Breast epithelium (tissue), 4 donors: ENCODE results near the gene CHMP1A. TPM values are rescaled to one million over a fixed set of nuclear protein-coding genes. Genes with fewer than 3 reads are reported as not detected.

ENCODE experiments used
- DNase-seq, 2 donors: peaks; one replicate each; pipeline ENCODE4 v3.0.0-alpha.2; 2019; ENCODE audit warnings: low spot score in 2 of 2
- H3K27ac ChIP-seq, 2 donors: fragments of 200-600 bp; sonication (generic) in 1 of 2; one replicate each; pipeline ENCODE4 v1.5.1; 2016 to 2019; ENCODE audit warnings: mild to moderate bottlenecking in 1 of 2
- H3K27me3 ChIP-seq, 2 donors: fragments of 200-600 bp; sonication (generic) in 1 of 2; one replicate each; pipeline versions ENCODE4 v1.5.1 to v1.6.0; 2017 to 2019; ENCODE audit warnings: control low read depth in 1 of 2, mild to moderate bottlenecking in 1 of 2
- H3K36me3 ChIP-seq: fragments of 200-600 bp; one replicate; pipeline ENCODE4 v1.5.1; 2019
- H3K4me1 ChIP-seq, 2 donors: fragments of 200-600 bp; sonication (generic); one replicate each; pipeline ENCODE4 v1.5.1; 2016 to 2019; ENCODE audit warnings: control low read depth in 1 of 2
- H3K4me3 ChIP-seq, 3 donors: fragments of 200-600 bp; sonication (generic); 1 replicate in 2 of 3; 2 replicates in 1 of 3; pipeline ENCODE4 v1.5.1; 2016 to 2019; ENCODE audit warnings: mild to moderate bottlenecking in 3 of 3, moderate library complexity in 2 of 3
- H3K9me3 ChIP-seq, 2 donors: fragments of 200-600 bp; sonication (generic) in 1 of 2; one replicate each; pipeline ENCODE4 v1.5.1; 2016 to 2019; ENCODE audit warnings: control low read depth in 1 of 2
- CTCF ChIP-seq, 3 donors: fragments of 450-650 bp; IDR thresholded peaks; one replicate each; pipeline ENCODE4 v1.5.1; 2016 to 2017; ENCODE audit warnings: antibody characterized with exemption in 3 of 3, mild to moderate bottlenecking in 3 of 3, moderate library complexity in 3 of 3
- POLR2A ChIP-seq: fragments of 450-650 bp; IDR thresholded peaks from one replicate; pipeline ENCODE4 v1.6.1; 2016; ENCODE audit warnings: antibody characterized with exemption, mild to moderate bottlenecking, moderate library complexity
- POLR2AphosphoS5 ChIP-seq, 3 donors: sonication (generic); formaldehyde crosslinking; IDR thresholded peaks; one replicate each; pipeline ENCODE4 v1.6.1; 2017; ENCODE audit warnings: antibody characterized with exemption in 3 of 3
- intact Hi-C: fragments of 100-400 bp; cut with DNase I; formaldehyde crosslinking; loops from one replicate; pipeline ENCODE4 v1.15.1; 2023; ENCODE audit warnings: low total_unique reads
- total RNA-seq, 3 donors: library from RNA; depleted of rRNA; stranded (reverse); fragments of >200 nt; gene quantifications; one replicate each; pipeline ENCODE4 v1.1.0, GENCODE V29; 2016

Gene CHMP1A
- total RNA-seq, 3 donors from 2014 or later: 67.5 to 100.0 (median 86.2) TPM

GRCh38 chr16:89615596-89616090 is 41.9 kb downstream of the CHMP1A start:
- TF ChIP-seq POLR2AphosphoS5 (IDR thresholded peaks at IDR 0.05): no peak
- TF ChIP-seq POLR2A: no peak
- peak in 2 of 3 donors; percentile 34 to 35 for TF ChIP-seq CTCF (IDR thresholded peaks at IDR 0.05)
- no peaks in the 10 kb centered on the region for H3K36me3 ChIP-seq
- H3K27me3 ChIP-seq: peaks cover 0 to 17% of the 10 kb centered on the region in 2 donors
- H3K4me3 ChIP-seq: no peak overlapping the region
- H3K27ac ChIP-seq: no peak overlapping the region
- H3K4me1 ChIP-seq: no peaks in the 10 kb centered on the region
- intact Hi-C loops: no loop called here
- no peaks in the 10 kb centered on the region for H3K9me3 ChIP-seq
- no peak for DNase-seq

- H3K27ac ChIP-seq: no peak overlapping the region
- no peak overlapping the region for H3K4me3 ChIP-seq
- H3K4me1 ChIP-seq: no peaks in the 10 kb centered on the region
- no peaks in the 10 kb centered on the region for H3K36me3 ChIP-seq
- H3K27me3 ChIP-seq: peaks cover 0 to 17% of the 10 kb centered on the region in 2 donors
- no peaks in the 10 kb centered on the region for H3K9me3 ChIP-seq
- no peak for DNase-seq
- no peak for TF ChIP-seq POLR2A
- no peak for TF ChIP-seq CTCF (IDR thresholded peaks at IDR 0.05)
- no peak for TF ChIP-seq POLR2AphosphoS5 (IDR thresholded peaks at IDR 0.05)
- intact Hi-C loops: no loop called here
These were observed 42.3 kb downstream of the CHMP1A start for GRCh38 chr16:89615176-89615575.

- H3K4me1 ChIP-seq: no peaks in the 10 kb centered on the region
- no peaks in the 10 kb centered on the region for H3K36me3 ChIP-seq
- no peak overlapping the region for H3K4me3 ChIP-seq
- H3K27ac ChIP-seq: no peak overlapping the region
- TF ChIP-seq POLR2AphosphoS5 (IDR thresholded peaks at IDR 0.05) (no peak), CTCF (IDR thresholded peaks at IDR 0.05) (no peak), POLR2A (no peak)
- intact Hi-C loops: no loop called here
- H3K9me3 ChIP-seq: no peaks in the 10 kb centered on the region
- H3K27me3 ChIP-seq: peaks cover 0 to 13% of the 10 kb centered on the region in 2 donors
- DNase-seq: no peak
These were observed 43.5 kb downstream of the CHMP1A start for GRCh38 chr16:89613954-89614459.

GRCh38 chr16:89613231-89613953 is 44.1 kb downstream of the CHMP1A start, which contains the start of gene DPEP1:
TSS of gene DPEP1 (plus strand) at chr16:89613642. CDS start at chr16:89630411, 16,769 bp downstream.
- H3K36me3 ChIP-seq: no peaks in the 10 kb centered on the region
- DNase-seq: no peak
- intact Hi-C loops: no loop called here
- no peaks in the 10 kb centered on the region for H3K4me1 ChIP-seq
- no peak for TF ChIP-seq POLR2AphosphoS5 (IDR thresholded peaks at IDR 0.05)
- TF ChIP-seq POLR2A: no peak
- TF ChIP-seq CTCF (IDR thresholded peaks at IDR 0.05): no peak
- H3K27me3 ChIP-seq: peaks cover 0 to 11% of the 10 kb centered on the region in 2 donors
- no peak within 1 kb of the TSS for H3K27ac ChIP-seq
- no peaks in the 10 kb centered on the region for H3K9me3 ChIP-seq
- H3K4me3 ChIP-seq: no peak within 1 kb of the TSS
